K562 (cell line): ENCODE results near the gene AMIGO1. TPM values are rescaled to one million over a fixed set of nuclear protein-coding genes. Genes with fewer than 3 reads are reported as not detected.
A peak's percentile ranks its signal among the peaks of the same experiment; 100 is the strongest.

Source experiments
- DDX20 ChIP-seq: fragments of 450-650 bp; IDR thresholded peaks from 2 replicates; pipeline ENCODE4 v1.6.1; 2016; ENCODE audit warnings: missing genetic modification characterization, low read depth, mild to moderate bottlenecking, missing compliant biosample characterization, moderate library complexity
- E2F6 ChIP-seq, 2 experiments: IDR thresholded peaks; 2 replicates each; pipeline ENCODE4 v1.6.1; 2011; ENCODE audit warnings: borderline replicate concordance in 1 of 2, control low read depth in 1 of 2, low read depth in 1 of 2, low read length in 1 of 2, mild to moderate bottlenecking in 1 of 2, mixed read lengths in 1 of 2, moderate library complexity in 1 of 2; ENCODE audit not compliant: insufficient read depth in 1 of 2, insufficient read length in 1 of 2, poor library complexity in 1 of 2, severe bottlenecking in 1 of 2; ENCODE audit errors: extremely low read depth in 1 of 2
- GABPB2 ChIP-seq: fragments of 250-450 bp; sonication (Bioruptor Pico); conservative IDR thresholded peaks from 2 replicates; pipeline ENCODE4 v1.5.1; 2021; ENCODE audit warnings: mild to moderate bottlenecking
- NFATC3 ChIP-seq: fragments of 450-650 bp; IDR thresholded peaks from 2 replicates; pipeline ENCODE4 v1.6.1; 2017; ENCODE audit warnings: mild to moderate bottlenecking
- NRF1 ChIP-seq, 2 experiments: fragments of 450-650 bp; IDR thresholded peaks in 1 of 2; conservative IDR thresholded peaks in 1 of 2; 2 replicates each; pipeline ENCODE4 v1.6.1; 2014; ENCODE audit warnings: mild to moderate bottlenecking in 2 of 2
- RFX1 ChIP-seq: fragments of 450-650 bp; IDR thresholded peaks from 2 replicates; pipeline ENCODE4 v1.6.1; 2016; ENCODE audit warnings: mild to moderate bottlenecking, moderate library complexity
- TFAM ChIP-seq: fragments of 250-450 bp; sonication (Bioruptor Pico); conservative IDR thresholded peaks from 2 replicates; pipeline ENCODE4 v1.5.0; 2021; ENCODE audit warnings: mild to moderate bottlenecking, moderate library complexity
- TRIM25 ChIP-seq: fragments of 450-650 bp; IDR thresholded peaks from 2 replicates; pipeline ENCODE4 v1.7.0; 2016; ENCODE audit warnings: borderline replicate concordance
- ZBTB1 ChIP-seq: sonication (generic); formaldehyde crosslinking; IDR thresholded peaks from 2 replicates; pipeline ENCODE4 v1.8.1; 2023; ENCODE audit warnings: missing genetic modification reagents, low read depth, mild to moderate bottlenecking, borderline replicate concordance
- ZBTB40 ChIP-seq, 2 experiments: fragments of 450-650 bp in 1 of 2; sonication (generic) in 1 of 2; formaldehyde crosslinking in 1 of 2; IDR thresholded peaks; 2 replicates each; pipeline versions ENCODE4 v1.7.1 to v1.9.0; 2016 to 2022; ENCODE audit warnings: inconsistent platforms in 1 of 2, mild to moderate bottlenecking in 1 of 2, missing genetic modification reagents in 1 of 2
- ZBTB8A ChIP-seq: fragments of 450-650 bp; IDR thresholded peaks from 2 replicates; pipeline ENCODE4 v1.6.1; 2018; ENCODE audit warnings: mild to moderate bottlenecking, moderate library complexity; ENCODE audit not compliant: partially characterized antibody
- ZFP36 ChIP-seq: fragments of 150-350 bp; IDR thresholded peaks from 2 replicates; pipeline ENCODE4 v1.6.1; 2018; ENCODE audit warnings: low read length, low read depth; ENCODE audit not compliant: partially characterized antibody
- ZNF354B ChIP-seq: fragments of 250-450 bp; sonication (Bioruptor Pico); IDR thresholded peaks from 2 replicates; pipeline ENCODE4 v1.4.0; 2020
- ZNF41 ChIP-seq: fragments of 250-450 bp; sonication (Bioruptor Pico); conservative IDR thresholded peaks from 2 replicates; pipeline ENCODE4 v1.4.0; 2020; ENCODE audit warnings: mild to moderate bottlenecking
- ZNF586 ChIP-seq: fragments of 450-650 bp; formaldehyde crosslinking; conservative IDR thresholded peaks from 2 replicates; pipeline ENCODE4 v1.4.0; 2020; ENCODE audit warnings: mild to moderate bottlenecking, moderate library complexity
- polyA plus RNA-seq, 8 experiments: library from polyadenylated mRNA; depleted of rRNA in 4 of 8; stranded (reverse) in 5 of 8; unstranded in 3 of 8; fragments of >200 nt; fragmentation: Nextera tagmentation in 2 of 8; fragmentation: Illumina TruSeq in 1 of 8; extraction: Ambion mirVana in 2 of 8; extraction: Trizol in 1 of 8; gene quantifications; 2 replicates each; pipeline versions ENCODE4 v1.2.1 to v1.2.3, GENCODE V29; 2011 to 2014; ENCODE audit warnings: inconsistent platforms in 1 of 8, missing spikeins in 1 of 8
- total RNA-seq, 7 experiments: library from RNA; depleted of rRNA in 6 of 7; stranded (reverse); fragments of >200 nt in 6 of 7; fragmentation: Illumina TruSeq in 2 of 7; extraction: Trizol in 2 of 7; gene quantifications; 2 replicates each; pipeline versions ENCODE4 v1.2.1 to v1.2.3, GENCODE V29; 2011 to 2021; ENCODE audit warnings: low replicate concordance in 1 of 7
- TF ChIP-seq, protein P1 (sequence below): fragments of 250-450 bp; sonication (Bioruptor Pico); IDR thresholded peaks from 2 replicates; pipeline ENCODE4 v1.8.0; 2021; ENCODE audit warnings: moderate library complexity, mild to moderate bottlenecking, inconsistent platforms

Gene AMIGO1
- total and polyA plus RNA-seq, 9 of the 15 experiments (the other 6 are each of a cell fraction or from before 2014, with no cell fraction given): 0.24 to 1.0 (median 0.54) TPM

- TF ChIP-seq TRIM25: no peak
- TF ChIP-seq DDX20: no peak
- 0 out of 2 replicates have a peak, but pooled peaks have one; percentile 29 for TF ChIP-seq ZBTB40 (IDR thresholded peaks at IDR 0.05)
- TF ChIP-seq ZBTB40 (CRISPR knock-in tag; IDR thresholded peaks at IDR 0.05): no peak
- TF ChIP-seq RFX1: no peak
- no peak for TF ChIP-seq ZBTB1 (CRISPR knock-in tag)
- TF ChIP-seq ZFP36: no peak
- no peak for TF ChIP-seq ZBTB8A
- TF ChIP-seq, protein P1, sequence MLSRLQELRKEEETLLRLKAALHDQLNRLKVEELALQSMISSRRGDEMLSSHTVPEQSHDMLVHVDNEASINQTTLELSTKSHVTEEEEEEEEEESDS: no peak
- no peak for TF ChIP-seq E2F6 (IDR thresholded peaks at IDR 0.05; ENCODE audit: borderline replicate concordance in 1 of 2, extremely low read depth in 1 of 2, insufficient read depth in 1 of 2, insufficient read length in 1 of 2, low read depth in 1 of 2, low read length in 1 of 2, poor library complexity in 1 of 2, severe bottlenecking in 1 of 2)
- no peak for TF ChIP-seq GABPB2 (CRISPR knock-in tag)
- TF ChIP-seq ZNF586: no peak
- TF ChIP-seq ZNF41 (CRISPR knock-in tag): no peak
- no peak for TF ChIP-seq NFATC3
- no peak for TF ChIP-seq TFAM
- no peak for TF ChIP-seq ZNF354B (CRISPR knock-in tag)
- TF ChIP-seq NRF1 (conservative IDR thresholded peaks at IDR 0.05 in 1 of 2, IDR thresholded peaks at IDR 0.05 in 1 of 2): no peak
Observed at GRCh38 chr1:109484519-109484975, 25.0 kb downstream of the AMIGO1 start (continued).
